Duodenal mucosa (tissue), 2 donors: ENCODE results near the gene PTPN1.

Experiments
- H3K27ac ChIP-seq: one replicate; pipeline ENCODE4 v1.7.0; 2013; ENCODE audit warnings: low read depth, low read length
- H3K27me3 ChIP-seq, 2 donors: one replicate each; pipeline ENCODE4 v1.7.0; 2013; ENCODE audit warnings: low read length in 2 of 2, control low read depth in 1 of 2; ENCODE audit not compliant: insufficient read depth in 2 of 2, control insufficient read depth in 1 of 2
- H3K36me3 ChIP-seq, 2 donors: one replicate each; pipeline ENCODE4 v1.7.0; 2013; ENCODE audit warnings: low read length in 2 of 2, control low read depth in 1 of 2; ENCODE audit not compliant: insufficient read depth in 2 of 2, control insufficient read depth in 1 of 2
- H3K4me1 ChIP-seq, 2 donors: one replicate each; pipeline ENCODE4 v1.7.0; 2013; ENCODE audit warnings: low read length in 2 of 2, control low read depth in 1 of 2; ENCODE audit not compliant: insufficient read depth in 2 of 2, control insufficient read depth in 1 of 2
- H3K4me3 ChIP-seq, 2 donors: one replicate each; pipeline ENCODE4 v1.7.0; 2013; ENCODE audit warnings: low read length in 2 of 2, low read depth in 1 of 2
- H3K9ac ChIP-seq, 2 donors: one replicate each; pipeline ENCODE4 v1.7.0; 2013; ENCODE audit warnings: low read length in 2 of 2, low read depth in 1 of 2
- H3K9me3 ChIP-seq, 2 donors: one replicate each; pipeline ENCODE4 v1.7.0; 2013; ENCODE audit warnings: low read length in 2 of 2, control low read depth in 1 of 2; ENCODE audit not compliant: control insufficient read depth in 1 of 2

Gene PTPN1

DNA sequence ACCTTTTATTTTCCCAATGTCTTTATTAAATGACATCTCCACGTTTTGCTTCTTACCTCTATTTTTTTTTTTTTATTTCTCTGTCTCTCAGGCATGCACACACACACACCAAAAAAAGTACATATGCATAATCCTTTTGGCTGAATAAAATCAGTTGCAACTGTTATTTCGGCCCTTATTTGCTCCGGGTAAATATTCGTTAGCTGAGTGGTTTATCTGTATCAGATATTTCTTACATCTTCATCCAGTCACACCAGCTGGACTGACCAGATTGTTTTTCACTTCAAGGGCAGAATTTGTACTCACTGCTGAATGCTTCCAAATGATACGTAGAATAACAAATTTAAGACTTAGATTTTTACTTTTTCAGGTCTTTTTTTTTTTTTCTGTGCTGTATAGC is 45.5 kb downstream of the PTPN1 start:
- H3K27ac ChIP-seq: no peak overlapping the region
- H3K4me1 ChIP-seq: no peaks in the 10 kb centered on the region
- peaks cover 3 to 4% of the 10 kb centered on the region in 2 donors for H3K36me3 ChIP-seq
- H3K27me3 ChIP-seq: no peaks in the 10 kb centered on the region
- no peak overlapping the region for H3K9ac ChIP-seq
- H3K9me3 ChIP-seq: no peaks in the 10 kb centered on the region
- no peak overlapping the region for H3K4me3 ChIP-seq

DNA sequence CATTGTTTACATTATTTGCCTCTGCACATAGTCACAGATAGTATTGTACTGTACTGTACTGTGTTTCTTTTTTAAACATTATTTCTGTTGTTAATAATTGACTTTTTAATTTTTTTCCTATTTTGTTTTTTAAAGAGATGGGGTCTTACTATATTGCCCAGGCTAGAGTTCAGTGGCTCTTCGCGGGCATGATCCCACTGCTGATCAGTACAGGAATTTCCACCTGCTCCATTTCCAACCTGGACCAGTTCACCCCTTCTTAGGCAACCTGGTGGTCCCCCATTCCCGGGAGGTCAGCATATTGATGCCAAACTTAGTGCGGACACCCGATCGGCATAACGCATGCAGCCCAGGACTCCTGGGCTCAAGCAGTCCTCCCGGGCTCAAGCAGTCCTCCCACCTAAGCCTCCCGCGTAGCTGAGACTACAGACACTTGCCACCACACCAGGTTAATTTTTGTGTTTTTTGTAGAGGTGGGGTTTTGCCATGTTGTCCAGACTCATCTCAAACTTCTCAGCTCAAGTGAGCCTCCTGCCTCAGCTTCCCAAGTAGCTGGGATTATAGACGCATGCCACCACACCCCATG is 47.5 kb downstream of the PTPN1 start:
- H3K9ac ChIP-seq: no peak overlapping the region
- no peaks in the 10 kb centered on the region for H3K9me3 ChIP-seq
- peaks cover 16 to 22% of the 10 kb centered on the region in 2 donors for H3K36me3 ChIP-seq
- no peak overlapping the region for H3K4me3 ChIP-seq
- H3K27ac ChIP-seq: no peak overlapping the region
- H3K4me1 ChIP-seq: peaks cover 3 to 5% of the 10 kb centered on the region in 2 donors
- no peaks in the 10 kb centered on the region for H3K27me3 ChIP-seq

DNA sequence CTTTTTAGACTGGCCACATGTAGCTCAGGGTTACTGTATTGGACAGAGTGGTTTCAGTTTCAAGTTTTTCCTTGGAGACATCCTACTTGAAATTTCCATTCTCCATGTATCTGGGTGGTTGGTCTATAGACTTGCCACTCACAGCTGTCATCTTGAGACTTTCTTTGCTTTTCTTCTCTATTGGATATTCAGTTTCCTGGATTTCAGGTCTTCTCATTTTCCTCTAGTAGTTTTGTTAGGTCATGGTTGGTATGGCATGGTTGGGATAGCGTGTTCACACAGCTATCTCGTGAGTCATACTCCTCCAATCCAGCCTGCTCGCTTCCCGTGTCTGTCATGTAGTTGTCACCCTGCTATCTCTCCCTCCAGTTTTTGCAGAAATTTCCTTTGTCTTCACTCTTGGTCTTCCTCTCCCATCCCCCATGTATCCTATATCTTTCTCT is 48.3 kb downstream of the PTPN1 start:
- Histone ChIP-seq H3K4me1 (peaks cover 3 to 5% of the 10 kb centered on the region in 2 donors), H3K9ac (no peak overlapping the region), H3K36me3 (peaks cover 15 to 27% of the 10 kb centered on the region in 2 donors), H3K27ac (no peak overlapping the region), H3K27me3 (no peaks in the 10 kb centered on the region), H3K4me3 (no peak overlapping the region), H3K9me3 (no peaks in the 10 kb centered on the region)

GRCh38 chr20:50559149-50559548 is 49.0 kb downstream of the PTPN1 start:
- Histone ChIP-seq H3K36me3 (peaks cover 14 to 27% of the 10 kb centered on the region in 2 donors), H3K4me3 (no peak overlapping the region), H3K9ac (no peak overlapping the region), H3K27ac (no peak overlapping the region), H3K4me1 (peaks cover 3 to 5% of the 10 kb centered on the region in 2 donors), H3K27me3 (no peaks in the 10 kb centered on the region), H3K9me3 (no peaks in the 10 kb centered on the region)

DNA sequence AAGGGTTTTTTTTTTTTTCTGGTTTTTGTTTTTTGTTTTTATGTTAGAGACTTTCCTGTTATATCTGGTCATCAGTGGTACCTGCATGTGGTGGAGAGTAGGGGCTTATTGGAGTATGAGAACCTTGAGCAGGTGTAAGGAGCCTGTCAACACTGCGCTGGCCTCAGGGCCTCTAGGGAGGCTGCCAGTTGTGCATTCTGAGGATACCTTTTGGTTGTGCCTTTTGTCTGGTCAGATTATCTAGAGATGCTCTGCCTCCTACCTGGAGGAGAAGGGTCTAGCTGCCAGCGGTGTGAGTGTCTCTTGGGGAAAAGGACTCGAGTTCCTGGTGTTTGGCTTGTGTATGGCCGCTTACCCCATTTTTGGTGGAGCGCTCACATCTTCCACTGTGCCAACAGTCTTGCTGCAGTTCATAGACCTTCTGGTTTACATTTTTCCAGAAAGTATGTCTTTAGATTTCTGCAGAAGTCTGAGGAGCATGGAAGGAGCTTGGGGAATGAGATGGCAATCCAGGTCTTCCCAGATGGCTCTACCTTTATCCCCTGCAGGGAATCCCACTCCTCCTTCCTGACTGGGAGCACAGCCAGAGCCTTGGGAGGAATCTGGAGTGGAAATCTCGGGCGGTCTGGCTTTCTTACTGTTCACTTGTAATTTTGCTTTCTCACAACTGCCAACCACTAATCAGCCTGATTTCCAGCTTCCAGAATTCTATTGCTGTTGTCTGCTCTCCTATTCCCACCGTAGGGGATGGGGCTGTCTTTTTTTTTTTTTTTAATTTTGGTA is 49.9 kb downstream of the PTPN1 start:
- H3K27ac ChIP-seq: no peak overlapping the region
- H3K36me3 ChIP-seq: peaks cover 19 to 34% of the 10 kb centered on the region in 2 donors
- H3K27me3 ChIP-seq: no peaks in the 10 kb centered on the region
- no peak overlapping the region for H3K4me3 ChIP-seq
- H3K4me1 ChIP-seq: peaks cover 3 to 5% of the 10 kb centered on the region in 2 donors
- H3K9ac ChIP-seq: no peak overlapping the region
- no peaks in the 10 kb centered on the region for H3K9me3 ChIP-seq

GRCh38 chr20:50560867-50561266 is 50.7 kb downstream of the PTPN1 start:
- Histone ChIP-seq H3K9me3 (no peaks in the 10 kb centered on the region), H3K4me1 (peaks cover 3 to 5% of the 10 kb centered on the region in 2 donors), H3K9ac (no peak overlapping the region), H3K27me3 (no peaks in the 10 kb centered on the region), H3K27ac (no peak overlapping the region), H3K36me3 (peaks cover 22 to 42% of the 10 kb centered on the region in 2 donors), H3K4me3 (no peak overlapping the region)

DNA sequence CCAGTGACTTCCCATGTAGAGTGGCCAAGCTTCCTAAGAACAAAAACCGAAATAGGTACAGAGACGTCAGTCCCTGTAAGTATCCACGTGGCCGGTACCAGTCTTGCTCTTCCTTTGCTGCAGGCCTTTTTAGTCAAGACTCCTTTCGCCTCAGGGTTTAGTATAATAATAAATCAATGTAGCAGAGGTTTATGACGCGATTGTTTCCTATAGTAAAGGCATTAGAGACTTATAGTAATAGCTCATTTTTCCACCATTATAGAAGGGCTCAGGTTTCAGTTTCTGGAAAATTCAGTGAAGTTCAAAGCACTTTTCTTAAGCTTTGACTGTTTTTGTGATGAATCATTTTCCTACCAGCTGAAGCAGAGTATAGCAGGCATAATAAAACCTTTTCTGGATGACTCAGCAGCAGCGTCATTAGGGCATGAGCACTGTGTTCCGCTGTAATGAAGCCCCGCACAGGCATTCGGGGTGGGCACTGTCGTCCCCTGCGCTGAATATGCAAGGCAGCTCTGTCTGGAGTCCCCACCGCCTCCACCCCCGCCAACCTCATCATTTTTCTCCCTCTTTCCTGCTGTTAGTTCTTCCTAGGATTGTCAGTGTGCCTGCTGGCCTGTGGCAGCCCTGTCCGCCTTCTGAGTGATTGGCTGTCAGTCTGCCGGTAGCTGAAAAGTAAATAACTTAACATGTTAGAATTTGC is 51.3 kb downstream of the PTPN1 start:
- no peak overlapping the region for H3K9ac ChIP-seq
- H3K27me3 ChIP-seq: no peaks in the 10 kb centered on the region
- no peaks in the 10 kb centered on the region for H3K9me3 ChIP-seq
- no peak overlapping the region for H3K27ac ChIP-seq
- no peak overlapping the region for H3K4me3 ChIP-seq
- H3K4me1 ChIP-seq: peaks cover 3 to 5% of the 10 kb centered on the region in 2 donors
- H3K36me3 ChIP-seq: peaks cover 22 to 48% of the 10 kb centered on the region in 2 donors

DNA sequence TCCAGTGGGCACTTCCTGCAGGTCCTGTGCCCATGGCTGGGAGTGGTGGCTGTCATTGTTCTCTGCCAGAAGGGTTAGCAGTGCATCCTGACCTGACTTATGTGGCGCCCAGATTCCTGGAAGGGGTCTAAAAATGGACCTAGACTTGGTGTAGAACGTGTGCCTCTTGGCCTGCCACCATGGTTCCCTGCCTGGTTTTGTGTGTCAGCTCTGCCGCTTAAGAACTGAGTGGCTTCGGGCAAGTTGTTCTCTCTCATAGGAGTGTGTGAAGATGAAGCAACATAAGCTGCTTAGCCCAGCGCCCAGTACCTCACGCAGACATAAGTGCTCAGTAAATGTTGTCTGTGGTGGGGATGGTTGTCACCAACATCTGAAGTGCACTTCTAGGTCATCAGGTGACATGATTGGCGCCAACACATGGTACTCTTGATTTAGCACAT is 52.1 kb downstream of the PTPN1 start:
- Histone ChIP-seq H3K4me1 (peaks cover 3 to 5% of the 10 kb centered on the region in 2 donors), H3K27ac (no peak overlapping the region), H3K36me3 (peaks cover 22 to 46% of the 10 kb centered on the region in 2 donors), H3K9me3 (no peaks in the 10 kb centered on the region), H3K4me3 (no peak overlapping the region), H3K9ac (no peak overlapping the region), H3K27me3 (no peaks in the 10 kb centered on the region)

- Histone ChIP-seq H3K9me3 (no peaks in the 10 kb centered on the region), H3K27me3 (no peaks in the 10 kb centered on the region), H3K4me1 (peaks cover 3 to 5% of the 10 kb centered on the region in 2 donors), H3K27ac (no peak overlapping the region), H3K36me3 (peaks cover 22 to 54% of the 10 kb centered on the region in 2 donors), H3K9ac (no peak overlapping the region), H3K4me3 (no peak overlapping the region)
Measured at GRCh38 chr20:50563133-50563944, 53.2 kb downstream of the PTPN1 start.
